ENCODE measurements around the gene SLC16A3.
"Not testable (repeated sequence)": the region's sequence is repeated elsewhere in the genome, so short reads cannot be mapped to it uniquely, and the experiment has no call there.

SLC16A3 gene

DNA sequence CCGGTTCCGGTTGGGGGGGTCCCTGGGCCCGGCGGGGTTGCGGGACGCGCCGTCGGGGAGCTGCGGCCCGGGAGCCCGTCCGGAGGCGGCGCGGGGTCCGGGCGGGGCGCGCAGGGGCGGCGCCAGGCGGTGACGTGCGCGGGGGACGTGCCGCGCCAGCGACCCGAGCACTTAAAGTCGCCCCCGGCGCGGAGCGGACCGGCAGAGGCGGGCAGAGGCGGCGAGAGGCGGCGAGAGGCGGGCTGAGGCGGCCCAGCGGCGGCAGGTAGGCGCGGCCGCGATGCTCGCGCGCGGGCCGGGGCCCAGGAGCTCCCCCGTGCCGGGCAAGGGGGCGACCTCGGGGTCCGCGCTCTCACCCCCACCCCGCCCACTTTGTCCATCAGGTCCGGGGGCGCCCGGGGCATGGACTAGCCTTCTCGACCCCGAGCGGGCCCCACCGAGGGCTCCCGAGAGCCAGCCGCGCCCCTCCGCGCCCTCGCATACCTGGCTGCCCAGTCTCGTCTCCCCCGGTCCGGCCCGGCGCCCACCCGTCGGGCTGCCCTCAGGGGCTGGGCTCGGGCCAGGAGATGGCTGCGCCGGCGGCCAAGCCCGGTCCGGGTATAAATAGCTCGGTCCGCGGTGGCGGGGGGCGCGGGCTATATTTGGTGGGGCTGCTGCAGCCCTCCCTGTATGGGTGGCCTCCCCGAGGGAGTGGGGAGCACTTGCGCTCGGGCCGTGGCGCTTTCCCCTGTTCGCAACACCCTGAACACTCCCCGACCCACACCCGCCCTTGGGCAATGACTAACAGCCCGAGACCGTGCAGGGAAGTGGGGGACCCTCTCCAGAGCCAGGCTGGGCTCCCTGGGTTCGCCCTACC, at the start of gene SLC16A3:
Gene SLC16A3 (plus strand): TSS at position 201 of the 856 bp plus-strand sequence. CDS start 6,967 bp downstream, outside the sequence.
- peak; percentile 84 for DNase-seq (ENCODE audit: low read depth)

DNA sequence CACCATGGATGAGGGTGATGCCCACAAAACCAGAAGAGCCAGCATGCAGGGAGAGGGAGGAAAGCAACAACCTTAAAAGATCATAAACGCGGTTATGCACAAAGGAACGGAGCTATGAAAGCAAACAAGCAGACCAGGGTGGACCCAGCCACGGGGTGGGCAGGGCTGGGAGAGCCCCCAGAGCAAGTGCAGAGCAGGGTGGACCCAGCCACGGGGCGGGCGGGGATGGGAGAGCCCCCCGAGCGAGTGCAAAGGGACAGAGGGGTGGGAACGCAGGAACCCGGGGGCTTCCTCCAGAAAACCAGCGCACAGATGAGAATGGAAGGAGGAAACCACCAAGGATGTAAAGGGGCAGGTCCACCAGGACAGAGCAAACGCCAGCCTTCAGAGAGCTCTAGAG, 49.4 kb upstream of the SLC16A3 start:
- no peak for DNase-seq (ENCODE audit: low read depth)

DNA sequence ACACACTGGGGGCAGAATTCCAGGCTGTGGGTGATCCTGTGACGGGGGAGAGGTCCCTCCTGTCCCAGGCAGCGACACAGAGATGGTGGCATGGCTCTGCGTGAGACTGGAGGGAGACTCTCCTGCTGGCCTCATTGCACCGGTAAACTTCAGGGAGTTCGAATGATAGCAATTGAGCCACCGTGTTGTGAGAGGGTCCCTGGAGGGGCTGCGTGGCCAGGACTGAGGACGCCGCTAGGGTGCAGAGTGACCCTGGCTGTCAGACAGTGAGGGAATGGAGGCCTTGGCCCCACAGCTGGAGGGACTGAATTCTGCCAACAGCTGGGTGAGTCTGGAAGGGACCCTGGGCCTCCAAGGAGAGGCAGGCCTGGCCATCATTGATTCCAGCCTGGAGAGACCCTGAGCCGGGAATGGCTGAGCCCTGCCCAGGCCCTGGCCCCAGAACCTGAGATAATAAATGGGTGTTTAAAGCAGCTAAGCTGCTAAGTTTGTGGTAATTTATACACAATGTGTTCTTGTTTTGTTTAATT, 48.8 kb upstream of the SLC16A3 start:
- no peak for DNase-seq (ENCODE audit: low read depth)

DNA sequence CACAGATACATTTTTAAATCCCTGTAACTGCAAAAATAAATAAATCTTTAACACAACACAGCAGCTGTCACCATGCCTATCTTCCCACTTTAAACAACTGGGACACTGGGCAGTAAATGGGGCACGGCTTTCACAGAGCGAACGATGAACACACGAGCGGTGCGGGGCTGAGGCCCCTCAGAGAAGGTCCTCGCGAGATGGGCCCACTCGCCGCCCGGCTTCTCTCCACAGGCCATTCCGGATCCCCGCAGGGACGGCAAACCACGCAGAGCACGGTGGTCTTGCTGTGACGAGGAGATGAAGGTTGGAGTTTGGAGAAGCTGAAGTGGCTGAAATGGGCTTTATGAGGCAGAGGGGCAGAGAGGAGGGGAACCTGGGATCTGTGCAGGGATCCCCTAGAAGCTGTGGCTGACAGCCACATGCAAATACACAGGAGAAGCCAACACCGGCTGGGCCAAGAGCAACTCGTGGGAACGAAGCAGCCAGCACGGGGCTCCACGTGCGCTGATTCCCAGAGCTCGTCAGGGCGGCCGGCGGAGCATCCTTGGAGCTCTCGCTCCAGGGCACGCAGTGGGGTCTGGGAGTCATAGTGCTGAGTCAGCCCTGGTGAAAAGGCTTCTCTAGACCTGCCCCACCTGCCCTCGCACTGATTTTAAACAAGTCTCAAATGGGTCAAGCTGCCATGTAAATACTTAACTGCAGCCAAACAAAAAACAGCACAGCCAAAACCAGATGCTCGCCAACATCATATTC, 47.9 kb upstream of the SLC16A3 start:
- no peak for DNase-seq (ENCODE audit: low read depth)

DNA sequence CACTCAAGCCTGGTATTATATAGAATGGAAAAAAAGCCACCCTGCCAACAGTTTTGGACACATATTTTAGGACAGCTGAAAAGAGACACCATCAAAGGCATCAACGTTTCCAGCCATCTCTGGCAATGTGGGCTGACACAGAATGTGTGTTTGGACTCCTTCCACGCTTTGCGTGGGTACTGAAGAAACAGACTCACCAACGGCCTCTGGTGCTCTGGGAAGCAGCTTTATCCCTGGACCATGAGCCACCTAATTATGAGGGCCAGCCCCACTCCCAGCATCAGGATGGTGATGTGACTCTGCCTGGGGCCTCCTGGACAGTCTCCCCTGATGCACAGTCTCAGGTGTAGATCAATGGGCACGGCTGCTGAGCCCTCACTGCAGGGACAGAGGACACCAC, 44.1 kb upstream of the SLC16A3 start:
- DNase-seq (ENCODE audit: low read depth): no peak

DNA sequence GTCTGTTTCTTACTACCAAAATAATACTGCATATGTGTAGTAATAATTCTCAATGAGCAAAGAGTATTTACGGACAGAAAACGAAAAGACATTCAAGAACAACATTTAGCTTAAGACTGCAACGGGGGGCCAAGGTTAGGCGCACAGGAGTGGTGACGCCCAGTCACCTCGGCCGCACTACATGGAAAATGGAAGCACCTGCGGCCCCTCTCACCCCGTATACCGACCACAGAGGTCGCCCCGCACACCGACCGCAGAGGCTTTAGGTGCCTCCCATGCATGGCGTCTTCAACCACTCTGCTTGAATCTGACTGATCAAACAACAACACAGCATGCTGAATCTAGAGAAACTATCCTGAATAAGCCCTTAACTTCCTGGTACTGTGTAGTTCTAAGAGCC, 42.6 kb upstream of the SLC16A3 start:
- DNase-seq (ENCODE audit: low read depth): no peak

DNA sequence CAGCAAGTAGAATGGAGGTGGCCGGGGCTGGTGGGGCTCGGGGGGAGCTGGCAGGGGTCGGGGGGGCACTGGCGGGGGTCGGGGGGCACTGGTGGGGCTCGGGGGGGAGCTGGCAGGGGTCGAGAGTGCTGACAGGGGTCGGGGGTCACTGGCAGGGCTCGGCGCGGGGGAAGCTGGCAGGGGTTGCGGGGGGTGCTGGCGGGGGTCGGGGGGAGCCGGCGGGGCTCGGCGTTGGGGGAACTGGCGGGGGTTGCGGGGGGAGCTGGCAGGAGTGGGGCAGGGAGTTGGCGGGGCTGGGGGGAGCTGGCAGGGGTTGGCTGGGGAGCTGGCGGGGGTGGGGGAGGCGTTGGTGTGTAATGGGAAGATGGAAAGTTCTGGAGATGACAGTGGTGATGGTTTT, 41.3 kb upstream of the SLC16A3 start:
- no peak for DNase-seq (ENCODE audit: low read depth)

DNA sequence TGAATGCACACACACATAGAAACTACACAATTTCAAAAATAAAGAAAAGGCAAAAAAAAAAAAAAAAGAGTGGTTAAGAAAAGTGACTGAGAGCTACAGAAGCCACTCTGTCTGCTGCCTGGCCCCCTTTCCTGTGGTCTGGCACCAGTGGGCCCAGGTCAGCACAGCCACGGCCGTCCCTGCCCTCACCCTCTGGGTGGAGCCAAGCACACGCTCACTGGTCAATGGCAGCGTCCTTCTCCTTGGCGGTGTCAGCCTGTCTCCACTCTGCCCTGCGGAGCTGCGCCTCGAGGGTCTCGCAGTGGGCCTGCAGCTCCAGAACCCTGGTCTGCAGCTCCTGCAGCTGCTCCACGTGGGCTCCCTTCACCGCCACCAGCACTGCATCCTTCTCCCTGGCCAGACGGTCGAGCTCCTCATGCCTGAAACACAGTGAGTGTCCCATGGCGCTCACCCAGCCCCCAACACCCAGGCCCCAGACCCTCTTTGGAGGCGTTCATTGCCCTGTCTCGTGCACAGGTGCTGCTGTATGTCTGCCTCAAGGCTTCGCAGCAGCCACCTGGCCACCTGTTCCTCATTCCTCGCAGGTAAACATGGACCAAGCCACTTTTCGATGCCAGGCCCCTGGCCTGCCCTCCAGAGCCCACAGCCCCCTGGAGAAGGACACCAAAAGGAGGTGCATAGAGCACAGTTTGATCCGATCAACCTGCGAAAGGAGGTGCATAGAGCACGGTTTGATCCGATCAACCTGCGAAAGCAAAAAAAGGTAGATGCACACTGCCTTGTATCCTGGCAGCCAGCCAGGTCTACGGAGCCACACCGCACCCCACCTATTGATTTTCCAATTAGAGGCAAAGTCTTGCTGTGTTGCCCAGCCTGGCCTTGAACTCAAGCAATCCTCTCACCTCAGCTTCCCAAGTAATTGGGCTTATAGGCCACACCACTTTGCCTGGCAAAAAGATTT, 40.6 kb upstream of the SLC16A3 start:
- DNase-seq (ENCODE audit: low read depth): no peak

DNA sequence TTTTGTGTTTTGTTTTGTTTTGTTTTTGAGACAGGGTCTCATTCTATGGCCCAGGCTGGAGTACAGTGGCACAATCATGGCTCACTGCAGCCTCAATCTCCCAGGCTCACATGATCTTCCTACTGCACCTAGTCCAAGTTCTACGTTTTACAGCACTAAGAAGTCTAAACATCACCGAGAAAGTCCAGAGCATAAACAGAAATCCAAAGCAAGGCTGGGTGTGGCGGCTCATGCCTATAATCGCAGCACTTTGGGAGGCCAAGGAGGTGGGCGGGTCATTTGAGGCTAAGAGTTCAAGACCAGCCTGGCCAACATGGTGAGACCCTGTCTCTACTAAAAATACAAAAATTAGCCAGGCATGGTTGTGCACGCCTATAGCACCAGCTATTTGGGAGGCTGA, 35.8 kb upstream of the SLC16A3 start:
- not testable (repeated sequence) for DNase-seq (ENCODE audit: low read depth)

DNA sequence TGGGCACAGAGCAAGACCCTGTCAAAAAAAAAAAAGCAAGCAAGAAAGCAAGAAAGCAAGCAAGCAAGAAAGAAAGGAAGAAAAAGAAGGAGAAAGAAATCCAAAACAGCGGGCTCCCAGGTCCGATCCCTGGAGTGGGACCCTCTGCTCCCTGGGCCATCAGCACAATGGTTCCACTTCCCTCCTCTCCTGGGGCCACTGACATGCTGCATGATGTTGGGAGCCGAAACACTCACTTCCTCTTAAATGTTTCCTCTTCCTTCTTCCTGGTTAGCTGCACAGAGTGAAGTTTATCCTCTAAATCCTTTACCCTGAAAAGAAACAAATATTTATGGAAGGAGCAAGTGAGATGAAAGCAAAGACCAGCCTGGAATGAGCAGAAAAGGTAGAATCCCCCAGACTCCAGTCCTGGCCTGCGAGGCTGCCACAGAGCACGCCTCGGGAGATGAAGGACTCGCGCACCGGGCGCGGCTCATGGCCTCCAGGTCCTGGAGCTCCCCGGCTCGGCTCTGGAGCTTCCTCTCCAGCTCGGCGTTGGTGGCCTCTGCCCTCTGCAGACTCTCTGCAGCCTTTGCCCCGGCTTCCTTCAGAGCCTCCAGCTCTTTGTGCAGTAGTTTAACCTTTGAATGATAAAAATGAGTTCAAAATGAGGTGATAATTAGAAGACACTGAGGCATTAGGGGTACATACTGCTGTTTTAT, 35.2 kb upstream of the SLC16A3 start:
- DNase-seq (ENCODE audit: low read depth): no peak

DNA sequence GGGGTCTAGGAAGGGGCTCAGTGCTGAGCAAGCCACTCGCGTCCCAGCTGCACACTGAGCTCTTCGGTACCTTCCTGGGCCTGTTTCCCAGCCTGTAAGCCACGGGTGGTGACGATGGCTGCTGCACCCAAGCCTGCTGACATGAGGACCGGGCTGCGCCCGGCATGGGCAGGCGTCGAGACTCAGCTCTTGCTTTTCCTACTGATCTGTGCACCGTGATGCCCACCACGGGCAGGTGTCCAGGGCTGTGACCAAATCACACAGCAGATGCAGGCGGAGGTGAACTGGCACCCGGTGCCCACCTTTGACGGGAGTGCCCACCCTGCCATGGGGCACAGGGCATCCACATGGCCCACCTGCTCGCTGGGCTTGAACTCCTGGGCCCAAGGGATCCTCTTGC, 34.1 kb upstream of the SLC16A3 start:
- no peak for DNase-seq (ENCODE audit: low read depth)

DNA sequence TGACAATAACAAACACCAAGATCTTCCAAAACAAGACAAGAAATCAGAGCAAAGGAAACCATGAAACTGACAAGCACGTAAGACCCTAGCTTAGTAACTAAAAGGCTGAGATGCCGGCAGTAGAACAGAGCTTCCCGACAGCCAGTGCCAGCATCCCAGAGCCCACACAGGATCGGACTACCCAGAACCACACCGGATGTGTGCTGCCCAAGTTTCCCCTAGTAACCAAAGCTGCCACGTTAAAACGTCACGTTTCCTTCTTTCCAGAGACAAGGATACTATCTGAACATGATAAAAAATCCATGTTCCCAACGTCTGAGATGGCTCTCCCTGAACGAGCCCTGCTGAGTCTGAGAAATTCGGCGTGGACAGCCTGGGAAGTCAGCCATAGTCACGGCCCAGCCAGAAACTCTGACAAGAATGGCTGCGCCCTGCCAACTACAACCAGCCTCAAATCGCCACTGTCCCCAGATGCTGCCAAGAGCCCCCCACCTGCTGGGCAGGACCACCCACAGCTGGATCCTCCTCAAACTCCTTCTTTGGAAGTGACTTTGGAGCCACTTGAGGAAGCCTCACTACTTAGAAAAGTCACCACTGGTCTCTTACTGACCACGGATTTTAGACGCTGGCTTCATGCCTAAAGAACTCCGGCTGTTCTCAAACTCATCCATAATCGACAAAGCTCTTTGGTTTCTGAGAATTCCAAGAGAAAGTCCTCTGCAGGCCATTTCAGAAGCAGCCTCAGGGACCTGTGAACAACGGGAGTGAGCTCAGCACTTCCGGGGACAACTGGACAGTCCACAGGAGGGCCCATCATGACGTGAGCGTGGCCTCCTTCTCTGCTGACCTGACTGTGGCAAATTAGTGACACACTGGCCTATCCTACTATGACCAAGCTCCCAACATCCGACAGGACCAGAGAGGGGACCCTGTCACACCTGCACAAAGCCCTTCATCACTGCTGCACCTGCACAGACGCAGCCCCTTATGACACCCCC, 32.9 kb upstream of the SLC16A3 start:
- no peak for DNase-seq (ENCODE audit: low read depth)

DNA sequence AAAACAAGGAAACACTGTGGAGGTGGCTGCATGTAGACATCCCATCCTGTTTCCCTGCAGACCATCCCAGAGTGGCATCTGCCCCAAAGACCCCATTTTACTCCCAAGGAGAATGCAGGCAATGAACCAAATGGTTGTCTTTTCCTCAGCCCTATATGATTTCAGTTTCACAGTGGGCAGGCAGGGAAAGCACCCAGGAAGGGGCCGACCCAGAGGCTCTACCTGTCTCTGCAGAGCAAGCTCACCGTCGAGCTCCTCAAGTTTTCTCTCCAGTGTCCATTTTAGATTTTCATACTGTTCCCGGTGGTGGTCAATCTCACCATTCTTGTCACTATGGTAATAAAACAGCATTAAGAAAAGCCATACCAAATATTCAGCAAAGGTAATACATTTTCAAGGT, 30.8 kb upstream of the SLC16A3 start:
- DNase-seq (ENCODE audit: low read depth): no peak

DNA sequence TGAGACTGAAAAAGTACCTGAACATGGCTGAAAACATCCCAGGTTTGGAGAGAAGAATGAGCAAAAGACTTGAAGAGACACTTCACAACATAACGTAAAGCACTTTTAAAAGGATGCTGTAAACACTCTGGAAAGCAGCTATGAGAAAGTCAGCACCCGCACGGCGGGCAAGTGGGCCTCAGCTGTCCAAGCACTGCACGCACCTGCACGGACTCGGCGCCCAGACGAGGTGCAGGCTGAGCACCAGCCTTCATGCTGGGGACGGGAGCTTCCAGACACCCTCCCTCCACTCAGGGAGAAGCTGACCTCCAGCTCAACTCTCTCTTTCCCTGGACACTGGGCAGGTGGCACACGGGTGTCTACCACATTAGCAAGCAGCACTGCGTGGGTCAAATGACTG, 29.3 kb upstream of the SLC16A3 start:
- DNase-seq (ENCODE audit: low read depth): no peak

DNA sequence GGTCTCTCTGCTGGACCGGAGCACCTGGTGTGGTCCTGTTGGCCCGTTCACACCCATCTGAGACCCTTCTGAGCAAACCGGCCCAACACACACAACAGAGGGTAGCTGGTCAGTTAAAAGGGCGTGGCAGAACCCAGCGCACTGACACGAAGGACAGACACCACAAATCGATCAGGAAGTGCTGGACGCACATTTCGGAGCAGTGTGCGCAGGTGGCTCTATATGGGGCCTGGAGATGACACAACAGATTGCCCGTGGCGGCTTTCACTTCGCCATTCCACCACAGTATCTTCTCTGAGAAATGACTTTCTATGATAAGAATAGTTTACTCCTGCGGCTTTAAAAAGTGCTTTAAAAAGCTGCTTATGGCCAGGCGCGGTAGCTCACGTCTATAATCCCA, 28.7 kb upstream of the SLC16A3 start:
- DNase-seq (ENCODE audit: low read depth): no peak

DNA sequence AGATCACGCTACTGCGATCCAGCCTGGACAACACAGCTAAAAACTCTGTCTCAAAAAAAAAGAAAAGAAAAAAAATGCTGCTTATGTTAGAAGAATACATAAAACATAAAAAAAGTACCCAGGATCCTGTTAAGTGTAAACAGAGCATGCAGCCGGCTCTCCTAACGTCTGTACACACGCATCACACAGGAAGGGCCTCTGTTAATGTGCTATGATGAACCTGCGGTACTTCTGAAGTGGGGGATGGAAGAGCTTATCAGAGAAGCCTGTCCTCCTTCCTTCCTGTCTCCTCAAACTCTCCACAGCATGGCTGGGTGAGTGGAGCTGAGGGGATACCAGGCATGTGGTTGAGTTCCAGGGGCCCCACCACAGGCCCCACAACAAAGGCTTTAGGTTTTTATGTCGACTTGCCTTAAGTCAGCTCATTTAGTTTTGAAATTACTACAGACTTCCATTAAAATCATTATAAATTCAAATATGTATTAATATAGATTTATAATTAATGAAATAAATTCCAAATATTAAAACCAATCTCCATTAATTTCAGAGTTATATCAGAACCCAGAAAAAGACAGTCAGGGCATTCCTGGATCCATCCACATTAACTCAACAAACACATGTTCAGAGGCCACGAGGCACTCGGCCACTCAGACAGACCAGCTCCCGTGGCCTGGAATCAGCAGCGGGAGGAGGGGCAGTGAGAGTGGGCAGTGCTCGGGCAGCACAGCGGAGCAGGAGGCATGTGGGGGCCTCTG, 27.9 kb upstream of the SLC16A3 start:
- no peak for DNase-seq (ENCODE audit: low read depth)

DNA sequence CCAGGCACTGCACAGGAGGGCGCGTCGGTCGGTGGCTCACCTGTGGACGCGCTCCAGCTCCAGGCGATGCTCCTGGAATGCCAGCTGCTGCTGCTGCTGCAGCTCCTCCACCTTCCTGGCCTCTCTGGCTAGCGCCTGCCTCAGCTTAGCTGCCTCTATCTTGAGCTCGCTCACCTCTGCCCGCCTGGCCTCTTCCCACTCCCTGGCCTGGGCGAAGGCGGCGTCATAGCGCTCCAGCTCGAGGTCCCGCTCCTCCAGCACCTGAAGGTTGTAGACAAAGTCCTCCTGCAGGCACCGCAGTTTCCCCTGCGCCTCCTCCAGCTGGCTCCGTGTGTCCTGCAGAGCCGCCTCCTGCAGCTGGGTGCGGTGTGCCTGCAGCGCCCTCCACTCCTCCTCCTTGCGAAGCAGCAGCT, 27.3 kb upstream of the SLC16A3 start:
- DNase-seq (ENCODE audit: low read depth): no peak

DNA sequence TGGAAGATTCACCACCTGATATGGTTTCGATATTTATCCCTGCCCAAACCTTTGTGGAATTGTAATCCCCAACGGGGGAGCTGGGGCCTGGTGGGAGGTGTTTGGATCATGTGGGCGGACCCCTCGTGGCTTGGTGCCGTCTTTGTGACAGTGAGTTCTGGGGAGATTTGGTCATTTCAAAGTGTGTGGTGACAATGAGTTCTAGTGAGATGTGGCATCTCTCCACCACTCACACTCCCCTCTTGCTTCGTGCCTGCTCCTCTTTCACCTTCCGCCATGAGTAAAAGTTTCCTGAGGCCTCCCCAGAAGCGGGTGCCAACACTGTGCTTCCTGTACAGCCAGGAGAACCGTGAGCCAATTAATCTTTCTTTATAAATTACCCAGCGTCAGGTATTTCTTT, 25.9 kb upstream of the SLC16A3 start:
- no peak for DNase-seq (ENCODE audit: low read depth)

DNA sequence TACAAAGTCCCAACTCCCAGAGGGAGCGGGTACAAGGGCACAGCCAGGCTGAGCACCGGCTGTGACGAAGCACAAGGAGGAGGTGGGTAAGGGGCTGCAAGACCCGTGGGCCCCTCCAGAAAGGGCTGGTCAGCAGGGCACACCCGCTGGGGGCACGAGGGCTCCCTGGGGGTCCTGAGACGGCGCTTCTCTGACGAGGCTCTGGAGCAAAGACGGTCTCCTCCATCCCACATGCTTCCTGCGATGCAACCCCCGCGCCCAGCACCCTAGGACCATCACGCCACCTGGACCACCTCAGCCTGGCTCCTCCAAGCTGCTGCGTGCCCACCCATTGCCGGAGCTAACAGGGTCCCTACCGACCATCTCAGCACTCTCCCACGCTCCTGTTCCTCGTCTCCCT, 24.9 kb upstream of the SLC16A3 start:
- DNase-seq (ENCODE audit: low read depth): no peak
